Measurements from ENCODE around the gene MTF1.

GRCh38 chr1:37844536-37844935 lies 14.9 kb downstream of the MTF1 start:
- TF ChIP-seq POLR2A (IDR thresholded peaks at IDR 0.05; ENCODE audit: low read depth, low read length) (no peak), POLR2AphosphoS5 (IDR thresholded peaks at IDR 0.05; ENCODE audit: low read depth, low read length) (no peak), TAF1 (IDR thresholded peaks at IDR 0.05; ENCODE audit: borderline replicate concordance, low read depth, low read length) (no peak)

Measured in GM12892 (cell line).